GDM1 (cell line): ENCODE measurements around the gene SLC2A1.
A peak's percentile ranks its signal among the peaks of the same experiment; 100 is the strongest.

Experiments
- DNase-seq: peaks from one replicate; lab custom pipeline; 2025; lab: John Stamatoyannopoulos, UW

SLC2A1 gene

DNA sequence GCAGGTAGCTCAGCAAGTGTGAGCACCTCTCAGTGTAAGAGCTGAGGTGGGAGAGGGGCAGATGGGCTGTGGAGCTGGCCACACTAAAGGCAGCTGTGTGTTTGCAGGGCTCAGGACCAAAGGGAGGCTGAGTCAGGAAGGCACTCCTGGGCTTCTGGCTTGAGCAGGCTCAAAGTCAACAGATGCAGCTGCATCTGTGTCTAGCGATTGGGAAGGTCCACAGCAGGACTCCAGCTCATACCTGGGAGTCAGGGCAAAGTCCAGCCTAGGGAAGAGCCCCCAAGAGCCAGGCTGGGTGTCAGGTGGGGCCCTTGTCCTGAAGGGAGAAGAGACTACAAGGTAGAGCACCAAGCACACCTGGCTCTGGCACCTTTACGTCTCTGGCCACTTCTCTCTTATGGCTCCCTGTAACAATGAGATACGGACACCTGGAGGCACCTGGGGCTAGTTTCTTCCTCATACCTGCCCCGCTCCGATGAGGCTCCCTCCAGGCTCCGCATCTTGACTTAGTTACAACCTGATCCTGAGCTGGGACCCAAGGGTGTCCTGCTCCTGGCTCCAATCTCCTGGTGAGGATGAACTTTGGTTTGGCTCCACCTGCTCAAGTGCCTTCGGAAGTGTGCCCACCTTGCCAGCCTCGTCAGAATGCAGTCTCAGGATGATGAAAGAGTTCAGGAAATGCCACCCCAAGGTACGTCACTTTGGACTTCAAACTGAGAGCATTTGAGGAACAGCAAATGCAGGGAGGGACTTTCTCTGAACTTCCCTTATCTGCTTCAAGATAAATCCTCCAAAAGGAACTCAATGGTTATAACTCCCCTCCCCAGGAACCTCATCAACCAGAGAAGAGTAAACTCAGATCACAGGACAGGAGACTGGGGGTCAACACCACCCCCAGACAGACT lies 21.5 kb upstream of the SLC2A1 start:
- DNase-seq = peak; percentile 26

DNA sequence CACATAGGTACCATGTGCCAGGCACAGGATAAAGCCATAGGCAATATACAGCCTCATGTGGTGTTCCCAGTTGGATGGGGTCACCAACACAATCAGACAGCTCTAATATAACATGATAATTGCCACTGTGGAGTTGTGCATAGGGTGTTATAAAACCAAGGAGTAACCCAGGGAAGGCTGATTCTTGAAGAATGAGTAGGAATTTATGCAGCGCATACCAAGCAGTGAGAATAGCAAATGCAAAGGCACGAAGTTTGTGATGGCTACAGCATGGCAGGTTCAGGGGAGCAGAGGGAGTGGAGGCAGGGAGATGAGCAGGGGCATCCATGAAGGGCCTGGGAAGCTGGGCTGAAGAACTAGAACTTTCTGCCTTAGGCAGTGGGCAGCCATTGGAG lies 20.4 kb upstream of the SLC2A1 start:
- no peak for DNase-seq

DNA sequence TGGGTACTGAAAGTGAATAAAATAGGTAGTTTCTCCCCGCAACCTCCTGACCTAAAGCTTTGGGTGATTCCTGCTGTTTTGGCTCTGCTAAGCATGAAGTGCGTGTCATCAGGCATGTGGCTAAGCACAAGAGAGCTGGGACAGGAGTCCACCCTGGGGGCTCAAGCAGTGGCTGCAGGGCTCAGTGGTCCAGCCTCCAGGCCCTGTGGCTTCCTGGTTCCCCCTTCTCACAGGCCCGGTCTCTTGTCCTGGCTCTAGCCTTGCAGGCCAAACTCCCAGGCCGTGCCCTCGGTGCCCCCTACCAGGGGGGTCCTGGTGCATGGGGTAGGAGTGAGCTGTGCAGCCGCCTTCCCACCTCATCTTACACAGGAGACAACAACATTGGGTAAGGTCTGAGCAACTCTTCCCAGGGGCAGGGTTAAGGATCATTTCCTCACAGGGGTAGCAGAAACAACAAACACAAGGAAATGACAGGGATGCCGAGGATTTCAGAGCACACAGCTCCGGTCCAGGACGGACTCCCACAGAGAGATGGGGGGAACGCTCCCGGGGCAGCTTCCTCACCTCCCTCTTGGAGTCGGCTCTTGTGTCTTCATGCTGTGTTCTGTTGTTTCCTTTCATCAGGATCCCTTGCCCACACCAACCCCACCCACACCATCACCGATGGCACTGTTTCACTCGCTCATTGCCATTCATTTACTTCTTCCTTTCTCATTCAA lies 19.8 kb upstream of the SLC2A1 start:
- no peak for DNase-seq

DNA sequence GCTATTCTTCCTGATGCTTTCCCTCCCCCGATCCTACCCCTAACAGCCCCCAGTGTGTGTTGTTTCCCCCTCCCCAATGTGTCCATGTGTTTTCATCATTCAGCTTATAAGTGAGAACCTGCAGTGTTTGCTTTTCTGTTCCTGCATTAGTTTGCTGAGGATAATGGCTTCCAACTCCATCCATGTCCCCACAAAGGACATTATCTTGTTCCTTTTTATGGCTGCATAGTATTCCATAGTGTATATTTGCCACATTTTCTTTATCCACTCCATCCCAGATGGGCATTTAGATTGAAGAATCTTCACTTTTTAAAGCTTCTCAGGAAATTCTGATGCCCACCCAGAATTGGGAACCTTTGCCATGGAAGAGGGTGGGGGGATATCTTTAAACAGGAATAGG lies 19.0 kb upstream of the SLC2A1 start:
- DNase-seq = no peak

DNA sequence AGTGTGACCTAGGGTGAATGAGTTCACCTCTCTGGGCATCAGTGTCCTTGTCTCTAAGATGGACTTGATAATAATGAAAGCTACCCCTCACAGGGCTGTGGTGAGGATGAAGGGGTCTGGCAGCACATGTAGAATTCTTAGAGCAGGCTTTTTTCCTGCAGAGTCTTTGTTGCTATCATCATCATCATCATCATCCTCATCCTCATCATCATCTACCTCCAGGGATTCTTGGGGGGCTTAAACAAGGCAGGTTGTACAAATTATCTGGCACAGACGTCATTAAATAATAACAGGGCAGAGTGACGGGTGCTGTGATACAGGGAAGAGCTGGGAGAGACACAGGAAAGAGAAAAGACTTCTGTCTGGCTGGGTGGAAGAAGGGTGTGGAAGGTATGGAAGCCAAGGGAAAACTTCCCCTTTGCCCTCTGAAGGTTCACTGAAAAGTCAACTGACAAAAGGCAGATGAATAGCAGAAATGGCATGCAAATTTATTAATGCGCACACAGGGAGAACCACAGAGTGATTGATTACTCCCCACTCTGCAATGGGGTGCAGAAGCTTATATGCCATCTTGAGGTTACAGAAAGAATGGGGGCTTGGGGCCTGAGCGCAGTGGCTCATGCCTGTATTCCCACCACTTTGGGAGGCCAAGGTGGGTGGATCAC lies 17.0 kb upstream of the SLC2A1 start:
- no peak for DNase-seq

DNA sequence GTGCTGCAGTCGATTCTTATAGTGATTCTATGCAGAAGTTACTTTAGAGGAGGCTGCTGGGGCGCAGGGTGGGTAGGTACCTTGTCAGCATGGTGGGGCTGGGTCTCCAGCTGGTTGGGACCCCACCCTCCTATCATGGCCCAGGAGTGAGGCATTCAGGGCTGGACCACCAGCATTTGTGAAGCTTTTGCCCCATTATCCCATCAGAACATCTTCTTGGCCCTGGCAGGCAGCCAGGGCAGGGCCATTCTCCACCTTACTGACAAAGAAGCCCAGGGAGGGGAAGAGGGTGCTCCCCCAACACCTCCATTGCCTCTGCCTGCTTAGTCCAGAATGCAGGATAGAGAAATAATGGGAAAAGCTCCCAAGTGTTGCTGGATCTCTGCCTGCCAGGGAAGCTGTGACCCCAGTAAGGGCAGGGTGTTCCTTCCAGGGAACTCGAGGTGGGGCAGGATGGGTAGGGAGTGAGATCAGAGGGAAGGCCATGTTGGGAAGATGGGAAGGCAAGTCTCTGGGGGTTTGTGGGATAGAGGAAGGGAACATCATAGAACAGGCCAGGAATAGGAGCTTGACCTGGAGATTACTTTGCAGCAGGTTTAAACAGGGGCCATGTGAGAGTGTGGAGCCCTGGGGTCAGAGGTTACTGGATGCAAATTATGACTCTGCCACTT lies 16.2 kb upstream of the SLC2A1 start:
- DNase-seq = no peak

DNA sequence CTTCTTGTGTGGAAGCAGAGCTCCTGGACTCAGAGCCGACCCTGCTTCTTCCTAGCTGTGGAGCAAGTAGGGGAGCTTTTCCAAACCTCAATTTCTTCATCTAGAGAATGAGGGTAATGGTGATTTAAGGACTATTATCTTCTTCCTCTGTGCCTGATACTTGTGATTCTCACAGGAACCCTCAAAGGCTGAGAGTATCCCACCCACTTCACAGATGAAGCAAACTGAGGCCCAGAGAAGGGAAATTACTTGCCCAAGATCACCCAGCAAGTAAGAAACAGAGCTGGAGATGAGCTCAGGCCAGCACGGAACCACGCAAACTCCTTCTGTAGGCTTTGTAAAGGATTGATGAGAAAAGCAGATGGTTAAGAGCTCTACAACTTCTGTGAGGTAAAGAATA lies 15.1 kb upstream of the SLC2A1 start:
- DNase-seq = no peak

DNA sequence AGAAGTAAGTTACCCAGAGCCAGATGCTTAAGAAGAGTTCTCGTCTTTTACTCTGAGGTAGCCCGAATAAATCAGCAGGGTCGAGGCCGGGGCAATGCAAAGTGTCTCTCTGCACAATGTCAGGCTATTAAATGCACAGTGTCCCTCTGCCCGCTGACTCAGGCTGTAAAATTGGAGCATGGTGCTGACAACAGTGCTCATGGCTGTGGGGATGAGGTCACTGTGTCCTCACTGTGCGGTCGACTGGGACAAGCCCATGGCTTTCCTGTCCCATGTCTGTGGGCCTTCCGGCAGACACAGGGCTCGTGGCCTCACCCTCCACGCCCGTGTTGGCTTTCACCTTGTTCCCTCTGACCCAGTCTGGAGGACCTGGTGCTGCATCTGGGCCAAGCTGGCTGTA lies 14.6 kb upstream of the SLC2A1 start:
- no peak for DNase-seq

DNA sequence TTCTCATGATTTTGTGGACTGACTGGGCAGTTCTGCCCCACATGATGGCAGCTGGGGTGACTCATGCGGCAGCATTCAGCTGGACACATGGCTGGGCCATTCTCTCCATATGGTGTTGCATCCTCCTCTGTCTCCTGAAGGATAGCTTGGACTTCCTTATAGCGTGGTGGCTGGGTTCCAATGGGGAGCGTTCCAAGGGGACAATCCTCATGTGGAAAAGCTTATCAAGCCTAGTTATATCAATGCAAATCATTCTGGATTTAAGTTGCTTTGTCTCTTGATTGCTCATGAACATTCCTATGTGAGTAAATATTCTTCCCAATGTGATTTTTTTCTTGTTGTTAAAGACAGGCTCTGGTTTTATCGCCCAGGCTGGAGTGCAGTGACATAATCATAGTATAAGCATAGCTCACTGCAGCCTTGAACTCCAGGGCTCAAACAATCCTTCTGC lies 13.2 kb upstream of the SLC2A1 start:
- no peak for DNase-seq

DNA sequence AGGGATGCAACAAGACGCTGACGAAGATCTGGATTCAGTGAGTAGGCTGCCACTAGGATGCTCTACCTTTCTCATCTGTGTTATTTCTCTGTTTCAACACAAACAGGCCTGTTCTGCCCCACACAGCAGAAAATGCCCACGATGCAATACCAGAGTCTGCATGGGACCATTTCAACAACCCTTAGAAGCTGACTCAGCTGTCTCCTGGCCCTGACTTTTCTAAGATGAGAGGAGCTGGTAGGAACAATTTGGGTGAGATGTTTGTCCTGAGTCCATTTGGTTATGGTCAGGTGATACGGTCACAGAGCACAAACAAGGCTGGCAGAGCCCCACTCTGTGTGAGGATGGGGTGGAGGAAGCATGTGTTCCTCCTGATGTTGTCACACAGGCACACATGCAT lies 11.5 kb upstream of the SLC2A1 start:
- no peak for DNase-seq

DNA sequence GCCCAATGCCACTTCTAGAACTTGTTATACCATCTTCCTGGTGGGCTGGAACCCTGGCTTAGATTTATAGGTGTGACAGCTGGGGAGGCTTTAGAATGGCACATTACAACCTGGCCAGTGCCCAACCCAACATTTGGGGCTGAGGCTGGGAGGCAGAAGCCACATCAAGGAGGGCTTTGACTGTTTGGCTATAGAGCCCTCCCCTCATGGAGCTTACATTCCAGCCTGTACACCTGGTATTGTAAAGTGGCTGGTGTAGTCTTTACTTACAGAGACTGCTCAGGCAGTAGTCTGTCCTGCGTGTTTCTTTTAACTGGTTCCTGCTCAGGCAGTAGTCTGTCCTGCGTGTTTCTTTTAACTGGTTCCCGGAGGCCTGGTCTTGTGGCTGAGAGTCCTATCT lies 10.0 kb upstream of the SLC2A1 start:
- no peak for DNase-seq

DNA sequence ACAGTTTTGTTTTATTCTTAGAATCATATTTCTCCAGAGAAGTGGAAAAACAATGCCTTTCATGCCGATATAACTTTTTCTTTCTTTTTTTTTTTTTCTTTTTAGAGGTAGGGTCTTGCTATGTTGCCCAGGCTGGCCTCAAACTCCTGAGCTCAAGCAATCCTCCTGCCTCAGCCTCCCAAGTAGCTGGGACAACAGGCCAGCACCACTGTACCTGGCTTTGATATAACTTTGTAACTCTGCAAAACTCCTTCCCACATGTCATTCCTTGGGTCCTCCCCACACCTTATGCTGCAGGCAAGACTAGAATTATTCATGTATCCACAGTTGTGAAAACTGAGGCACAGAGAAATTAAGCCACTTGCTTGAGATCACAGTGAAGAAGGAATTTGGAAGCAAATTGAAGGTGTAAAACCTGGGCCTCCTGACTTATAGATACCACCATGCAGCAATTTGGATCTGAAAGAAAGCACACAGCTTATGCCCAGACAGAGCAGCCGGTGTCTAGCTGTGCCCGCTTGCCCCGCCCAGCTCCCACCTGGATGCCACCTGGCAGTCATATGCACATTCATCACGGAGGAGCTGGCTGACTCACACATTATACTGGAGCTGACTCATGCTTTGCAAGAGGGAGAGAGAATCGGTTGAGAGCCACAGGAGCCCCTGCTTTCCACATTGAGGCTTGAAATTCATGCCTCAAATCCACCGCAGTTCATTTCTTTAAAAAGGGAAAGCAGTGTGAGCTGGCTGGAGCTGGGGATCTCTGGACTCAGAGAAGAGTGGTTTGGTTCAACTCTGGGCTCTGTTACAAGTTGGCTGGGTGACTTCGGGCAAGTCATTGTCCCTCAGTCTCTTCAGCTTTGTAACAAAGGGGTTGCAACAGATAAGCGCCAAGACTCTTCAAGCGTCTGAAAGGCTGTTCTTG lies 8.3 kb upstream of the SLC2A1 start:
- peak; percentile 31 for DNase-seq

DNA sequence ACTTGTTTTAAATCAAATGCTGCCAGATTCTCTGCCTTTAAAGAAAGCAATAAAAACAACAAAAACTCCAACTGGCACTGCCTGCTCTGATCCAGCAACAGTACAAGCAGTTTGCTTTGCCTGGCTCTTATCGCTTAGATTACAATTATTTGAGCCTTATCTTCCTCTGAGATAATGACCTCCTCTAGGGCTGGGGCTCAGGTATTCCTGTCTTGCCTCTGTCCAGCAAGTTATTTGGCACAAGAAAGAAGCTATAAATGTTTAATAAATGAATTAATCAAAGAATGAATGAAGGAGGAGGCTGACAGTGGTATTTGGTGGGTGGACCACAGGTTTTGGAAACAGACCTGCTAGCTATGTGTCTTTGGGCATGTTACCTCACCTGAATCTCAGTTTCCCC lies 6.7 kb upstream of the SLC2A1 start:
- DNase-seq = no peak

DNA sequence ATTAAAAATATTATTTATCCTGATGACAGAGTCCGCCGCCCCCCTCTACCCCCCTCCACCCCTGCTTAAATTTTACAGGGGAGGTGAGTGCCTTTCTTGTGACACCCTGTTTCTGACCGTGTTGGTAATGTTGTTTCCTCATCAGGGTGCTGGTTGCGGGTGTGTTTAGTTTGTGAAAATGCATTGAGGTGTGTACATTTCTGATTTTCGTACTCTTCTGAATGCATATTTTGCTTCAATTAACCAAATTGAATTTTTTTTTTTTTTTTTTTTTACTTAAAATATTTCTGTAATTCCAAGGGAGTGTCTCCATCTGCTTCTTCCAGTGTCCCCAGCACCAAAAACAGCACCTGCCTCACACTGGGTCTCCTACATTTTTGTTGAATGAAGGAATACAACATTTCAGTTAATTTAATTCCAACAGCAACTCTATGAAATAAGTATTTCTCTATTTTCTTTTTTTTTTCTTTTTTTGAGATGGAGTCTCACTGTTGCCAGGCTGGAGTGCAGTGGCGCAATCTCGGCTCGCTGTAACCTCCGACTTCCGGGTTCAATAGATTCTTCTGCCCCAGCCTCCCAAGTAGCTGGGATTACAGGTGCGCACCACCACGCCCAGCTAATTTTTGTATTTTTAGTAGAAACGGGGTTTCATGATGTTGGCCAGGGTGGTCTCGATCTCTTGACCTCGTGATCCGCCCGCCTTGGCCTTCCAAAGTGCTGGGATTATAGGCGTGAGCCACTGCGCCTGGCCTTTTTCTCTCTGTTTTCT lies 5.6 kb upstream of the SLC2A1 start:
- no peak for DNase-seq

DNA sequence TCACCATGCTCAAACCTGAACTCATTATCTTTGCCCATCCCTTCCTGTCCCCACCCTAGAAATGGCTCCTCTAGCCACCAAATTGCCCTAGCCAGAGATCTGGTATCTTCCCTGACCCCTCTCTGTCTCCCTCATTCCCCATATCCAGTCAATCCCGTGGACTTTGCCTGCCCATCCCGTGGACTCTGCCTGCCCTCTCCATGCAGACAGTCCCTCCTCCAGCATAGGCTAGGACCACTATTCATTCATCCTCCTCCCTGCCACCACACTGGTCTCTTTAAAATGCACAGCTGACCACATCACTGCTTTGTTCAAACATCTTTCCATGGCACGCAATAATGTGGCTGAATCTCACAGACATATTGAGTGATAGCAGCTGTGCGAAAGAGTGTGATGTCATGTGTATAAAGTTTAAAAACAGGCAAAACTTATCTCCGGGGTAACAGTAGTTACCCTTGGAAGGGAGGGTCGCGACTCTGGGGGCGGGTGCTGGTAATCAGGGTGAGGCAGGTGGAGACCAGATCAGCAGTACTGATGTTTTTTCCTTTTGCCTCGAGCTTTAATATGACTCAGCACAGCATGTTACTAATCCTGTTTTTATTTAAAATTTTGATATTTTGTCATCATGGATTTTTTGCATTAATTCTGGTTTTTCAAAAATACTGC lies 4.8 kb upstream of the SLC2A1 start:
- no peak for DNase-seq

DNA sequence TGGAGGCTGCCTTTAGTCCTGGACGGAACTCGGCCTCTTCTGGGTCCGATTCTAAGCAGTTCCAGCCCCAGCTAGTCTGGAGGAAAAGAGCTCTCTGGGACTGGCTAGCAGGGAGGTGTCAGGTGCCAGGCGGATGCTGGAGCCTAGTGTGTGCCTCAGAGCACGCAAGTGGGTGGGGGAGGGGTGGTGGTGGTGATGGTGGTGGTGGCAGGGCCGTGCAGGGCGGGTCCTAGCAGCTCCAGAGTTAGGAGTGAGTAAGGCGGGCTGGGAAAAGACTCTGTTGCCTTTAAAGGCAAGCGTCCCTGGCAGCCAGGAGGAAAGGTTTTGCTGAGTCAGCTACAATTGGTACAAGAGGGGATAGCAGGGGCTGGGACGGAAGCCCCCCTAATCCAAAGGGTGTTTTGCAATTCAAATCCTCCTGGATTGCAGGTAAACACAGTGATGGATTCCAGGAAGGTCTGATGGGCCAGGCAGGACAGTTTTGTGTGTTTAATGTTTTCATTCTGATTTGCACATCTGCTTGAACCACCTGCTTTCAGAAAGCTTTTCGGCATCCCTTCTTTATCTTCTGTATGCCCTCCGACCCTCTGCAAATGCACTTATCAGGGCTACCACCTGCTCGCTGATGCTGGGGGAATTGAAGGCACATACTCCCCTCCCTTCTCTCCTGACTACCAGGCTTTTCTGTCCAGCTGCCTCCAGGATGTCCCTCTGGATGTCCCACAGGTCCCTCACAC lies 4.1 kb upstream of the SLC2A1 start:
- no peak for DNase-seq

DNA sequence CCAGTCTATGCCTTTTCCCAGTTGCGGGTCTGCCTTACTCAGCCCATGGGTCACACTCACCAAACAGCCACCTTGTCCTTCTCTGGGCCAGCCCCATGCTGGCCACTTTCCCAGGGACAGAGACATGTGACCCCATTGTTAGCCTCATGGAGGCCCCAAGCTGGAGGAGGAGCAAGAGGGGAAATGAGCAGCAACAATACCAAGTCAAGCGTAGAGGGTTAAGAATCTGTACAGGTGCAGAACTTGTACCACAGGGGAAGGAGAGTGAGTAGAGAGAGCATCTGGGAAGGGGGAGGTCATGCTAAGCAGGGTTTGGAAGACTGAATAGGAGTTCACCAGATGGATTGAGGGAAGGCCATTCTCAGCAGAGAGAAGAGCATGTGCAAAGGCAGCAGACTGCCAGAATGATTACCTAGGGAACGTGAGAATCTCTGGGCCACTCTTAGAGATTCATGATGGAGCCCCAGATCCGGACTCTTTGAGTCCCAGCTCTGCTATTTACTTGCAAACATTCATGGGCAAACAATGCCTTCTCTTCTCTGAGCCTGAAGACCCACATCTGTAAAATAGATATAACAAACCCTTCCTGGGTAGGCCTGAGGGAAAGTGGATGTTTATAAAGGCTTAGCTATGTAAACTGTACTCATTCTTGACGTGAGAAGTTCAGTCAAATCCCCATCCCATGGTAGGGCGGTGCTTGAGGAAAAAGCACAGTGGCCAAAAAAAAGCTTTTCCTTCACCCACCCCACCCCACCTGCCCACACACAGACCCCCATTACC lies 2.8 kb upstream of the SLC2A1 start:
- no peak for DNase-seq

DNA sequence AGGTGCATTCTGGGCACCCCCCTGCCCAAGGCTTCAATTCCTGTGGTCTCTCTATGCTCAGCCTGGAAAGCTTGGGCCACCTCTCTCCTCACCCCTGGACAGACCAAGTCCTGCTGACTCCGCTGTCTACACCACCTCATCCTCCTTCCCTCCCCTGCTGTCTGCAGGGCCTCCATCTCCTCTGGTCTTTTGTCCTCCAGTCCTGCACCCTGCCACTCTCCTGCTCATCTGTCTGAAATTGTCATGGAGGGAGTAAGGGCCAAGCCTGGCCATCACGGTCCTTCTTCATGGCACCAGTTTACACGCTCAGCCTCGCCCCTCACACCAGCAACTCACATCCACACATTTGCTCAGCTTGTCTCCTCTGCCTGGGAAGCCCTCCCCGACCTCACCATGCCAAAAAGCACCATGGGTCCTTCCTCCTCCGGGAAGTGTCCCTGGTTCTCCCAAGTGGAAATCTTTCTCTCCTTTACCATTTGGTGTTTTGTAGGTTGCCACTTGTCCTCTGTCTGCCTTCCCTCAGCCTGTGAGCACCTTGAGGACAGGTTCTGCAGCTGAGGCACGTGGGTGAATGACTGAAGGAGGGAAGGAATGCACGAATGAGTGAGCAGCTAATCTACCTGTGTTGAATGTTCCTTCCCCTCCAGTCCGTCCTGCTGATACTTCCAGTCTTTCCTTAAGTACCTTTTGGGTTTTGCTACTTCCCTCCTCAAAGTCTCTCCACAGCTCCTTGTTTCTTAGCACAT lies 2.1 kb upstream of the SLC2A1 start:
- no peak for DNase-seq
